ENCODE results near the gene AVEN. TPM values are rescaled to one million over a fixed set of nuclear protein-coding genes. Genes with fewer than 3 reads are reported as not detected.

The AVEN gene
- polyA plus RNA-seq, 1 of the 3 experiments (the other 2 are of a cell fraction): 7.5 TPM

DNA sequence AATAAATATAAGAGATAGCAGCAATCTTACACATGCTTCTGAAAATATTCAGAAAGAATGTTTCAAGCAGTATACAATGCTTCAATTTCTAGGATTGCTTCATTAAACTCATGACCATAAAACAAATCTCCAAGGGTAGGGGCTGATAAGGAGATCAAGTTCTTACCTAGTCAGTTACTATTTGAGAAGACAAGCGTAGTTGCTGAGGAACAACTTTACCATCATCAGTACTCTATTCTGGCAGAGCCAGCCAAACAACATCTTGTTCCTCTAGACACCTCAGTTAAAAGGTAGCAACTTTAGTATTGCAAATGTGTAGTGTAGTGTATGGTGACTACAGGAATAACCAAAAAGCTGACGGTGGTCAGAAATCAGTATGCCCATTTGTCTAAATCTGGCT lies 156.1 kb downstream of the AVEN start (continued):
- TF ChIP-seq, protein P1, sequence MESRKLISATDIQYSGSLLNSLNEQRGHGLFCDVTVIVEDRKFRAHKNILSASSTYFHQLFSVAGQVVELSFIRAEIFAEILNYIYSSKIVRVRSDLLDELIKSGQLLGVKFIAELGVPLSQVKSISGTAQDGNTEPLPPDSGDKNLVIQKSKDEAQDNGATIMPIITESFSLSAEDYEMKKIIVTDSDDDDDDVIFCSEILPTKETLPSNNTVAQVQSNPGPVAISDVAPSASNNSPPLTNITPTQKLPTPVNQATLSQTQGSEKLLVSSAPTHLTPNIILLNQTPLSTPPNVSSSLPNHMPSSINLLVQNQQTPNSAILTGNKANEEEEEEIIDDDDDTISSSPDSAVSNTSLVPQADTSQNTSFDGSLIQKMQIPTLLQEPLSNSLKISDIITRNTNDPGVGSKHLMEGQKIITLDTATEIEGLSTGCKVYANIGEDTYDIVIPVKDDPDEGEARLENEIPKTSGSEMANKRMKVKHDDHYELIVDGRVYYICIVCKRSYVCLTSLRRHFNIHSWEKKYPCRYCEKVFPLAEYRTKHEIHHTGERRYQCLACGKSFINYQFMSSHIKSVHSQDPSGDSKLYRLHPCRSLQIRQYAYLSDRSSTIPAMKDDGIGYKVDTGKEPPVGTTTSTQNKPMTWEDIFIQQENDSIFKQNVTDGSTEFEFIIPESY (IDR thresholded peaks at IDR 0.05; ENCODE audit: borderline replicate concordance, low read depth): no peak
- TF ChIP-seq, protein P2, sequence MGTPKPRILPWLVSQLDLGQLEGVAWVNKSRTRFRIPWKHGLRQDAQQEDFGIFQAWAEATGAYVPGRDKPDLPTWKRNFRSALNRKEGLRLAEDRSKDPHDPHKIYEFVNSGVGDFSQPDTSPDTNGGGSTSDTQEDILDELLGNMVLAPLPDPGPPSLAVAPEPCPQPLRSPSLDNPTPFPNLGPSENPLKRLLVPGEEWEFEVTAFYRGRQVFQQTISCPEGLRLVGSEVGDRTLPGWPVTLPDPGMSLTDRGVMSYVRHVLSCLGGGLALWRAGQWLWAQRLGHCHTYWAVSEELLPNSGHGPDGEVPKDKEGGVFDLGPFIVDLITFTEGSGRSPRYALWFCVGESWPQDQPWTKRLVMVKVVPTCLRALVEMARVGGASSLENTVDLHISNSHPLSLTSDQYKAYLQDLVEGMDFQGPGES (IDR thresholded peaks at IDR 0.05; ENCODE audit: low read depth, low read length): no peak
- TF ChIP-seq RAD21 (IDR thresholded peaks at IDR 0.05; ENCODE audit: low read length) (no peak), NRF1 (IDR thresholded peaks at IDR 0.05; ENCODE audit: low read depth, low read length) (no peak), FOSL2 (IDR thresholded peaks at IDR 0.05; ENCODE audit: borderline replicate concordance, low read depth) (no peak), CHD2 (IDR thresholded peaks at IDR 0.05; ENCODE audit: low read length, partially characterized antibody) (no peak), RXRA (IDR thresholded peaks at IDR 0.05; ENCODE audit: borderline replicate concordance, low read depth) (no peak), YY1 (IDR thresholded peaks at IDR 0.05; ENCODE audit: low read depth) (no peak), RCOR1 (IDR thresholded peaks at IDR 0.05; ENCODE audit: low read length) (no peak), FOXJ3 (CRISPR knock-in tag; IDR thresholded peaks at IDR 0.05) (no peak), MXI1 (IDR thresholded peaks at IDR 0.05; ENCODE audit: low read depth, low read length) (no peak), SMC3 (IDR thresholded peaks at IDR 0.05; ENCODE audit: low read depth, low read length) (no peak), GATA2 (CRISPR knock-in tag; IDR thresholded peaks at IDR 0.05) (no peak)
- TF ChIP-seq, protein P3, sequence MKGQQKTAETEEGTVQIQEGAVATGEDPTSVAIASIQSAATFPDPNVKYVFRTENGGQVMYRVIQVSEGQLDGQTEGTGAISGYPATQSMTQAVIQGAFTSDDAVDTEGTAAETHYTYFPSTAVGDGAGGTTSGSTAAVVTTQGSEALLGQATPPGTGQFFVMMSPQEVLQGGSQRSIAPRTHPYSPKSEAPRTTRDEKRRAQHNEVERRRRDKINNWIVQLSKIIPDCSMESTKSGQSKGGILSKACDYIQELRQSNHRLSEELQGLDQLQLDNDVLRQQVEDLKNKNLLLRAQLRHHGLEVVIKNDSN (IDR thresholded peaks at IDR 0.05; ENCODE audit: borderline replicate concordance, low read depth): no peak
- TF ChIP-seq, protein P4, sequence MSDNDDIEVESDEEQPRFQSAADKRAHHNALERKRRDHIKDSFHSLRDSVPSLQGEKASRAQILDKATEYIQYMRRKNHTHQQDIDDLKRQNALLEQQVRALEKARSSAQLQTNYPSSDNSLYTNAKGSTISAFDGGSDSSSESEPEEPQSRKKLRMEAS (IDR thresholded peaks at IDR 0.05; ENCODE audit: low read depth): no peak
- TF ChIP-seq, protein P5, sequence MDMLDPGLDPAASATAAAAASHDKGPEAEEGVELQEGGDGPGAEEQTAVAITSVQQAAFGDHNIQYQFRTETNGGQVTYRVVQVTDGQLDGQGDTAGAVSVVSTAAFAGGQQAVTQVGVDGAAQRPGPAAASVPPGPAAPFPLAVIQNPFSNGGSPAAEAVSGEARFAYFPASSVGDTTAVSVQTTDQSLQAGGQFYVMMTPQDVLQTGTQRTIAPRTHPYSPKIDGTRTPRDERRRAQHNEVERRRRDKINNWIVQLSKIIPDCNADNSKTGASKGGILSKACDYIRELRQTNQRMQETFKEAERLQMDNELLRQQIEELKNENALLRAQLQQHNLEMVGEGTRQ (IDR thresholded peaks at IDR 0.05; ENCODE audit: borderline replicate concordance, low read depth, low read length): no peak

DNA sequence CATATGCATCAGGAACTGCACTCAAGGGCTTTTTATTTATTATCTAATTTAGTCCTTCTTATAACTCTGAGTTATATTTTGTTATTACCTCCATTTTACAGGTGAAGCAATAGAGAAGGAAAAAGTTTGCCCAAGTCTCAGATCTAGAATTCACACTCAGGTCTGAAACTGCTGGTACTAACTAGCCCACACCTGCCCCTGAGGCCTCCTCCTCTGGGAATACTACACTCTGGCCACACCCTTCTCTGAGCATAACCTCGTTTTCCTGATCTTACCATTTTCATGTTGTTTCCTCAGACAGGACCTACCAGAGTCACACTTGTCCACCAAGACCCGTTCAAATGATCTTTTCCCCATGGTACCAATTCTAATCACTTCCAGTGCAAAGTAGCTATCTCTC lies 164.8 kb downstream of the AVEN start:
- no peaks in the 10 kb centered on the region for H3K27me3 ChIP-seq (ENCODE audit: insufficient read depth)
- CTCF ChIA-PET: no interaction called here
- TF ChIP-seq ELF1 (IDR thresholded peaks at IDR 0.05) (no peak), TAF1 (IDR thresholded peaks at IDR 0.05; ENCODE audit: borderline replicate concordance, low read depth, low read length) (no peak), TEAD4 (IDR thresholded peaks at IDR 0.05; ENCODE audit: borderline replicate concordance, insufficient read depth) (no peak), GABPA (IDR thresholded peaks at IDR 0.05; ENCODE audit: low read depth) (no peak), FOXM1 (IDR thresholded peaks at IDR 0.05; ENCODE audit: low read depth) (no peak), RXRA (IDR thresholded peaks at IDR 0.05; ENCODE audit: borderline replicate concordance, low read depth) (no peak), YY1 (IDR thresholded peaks at IDR 0.05; ENCODE audit: low read depth) (no peak)
- TF ChIP-seq, protein P6, sequence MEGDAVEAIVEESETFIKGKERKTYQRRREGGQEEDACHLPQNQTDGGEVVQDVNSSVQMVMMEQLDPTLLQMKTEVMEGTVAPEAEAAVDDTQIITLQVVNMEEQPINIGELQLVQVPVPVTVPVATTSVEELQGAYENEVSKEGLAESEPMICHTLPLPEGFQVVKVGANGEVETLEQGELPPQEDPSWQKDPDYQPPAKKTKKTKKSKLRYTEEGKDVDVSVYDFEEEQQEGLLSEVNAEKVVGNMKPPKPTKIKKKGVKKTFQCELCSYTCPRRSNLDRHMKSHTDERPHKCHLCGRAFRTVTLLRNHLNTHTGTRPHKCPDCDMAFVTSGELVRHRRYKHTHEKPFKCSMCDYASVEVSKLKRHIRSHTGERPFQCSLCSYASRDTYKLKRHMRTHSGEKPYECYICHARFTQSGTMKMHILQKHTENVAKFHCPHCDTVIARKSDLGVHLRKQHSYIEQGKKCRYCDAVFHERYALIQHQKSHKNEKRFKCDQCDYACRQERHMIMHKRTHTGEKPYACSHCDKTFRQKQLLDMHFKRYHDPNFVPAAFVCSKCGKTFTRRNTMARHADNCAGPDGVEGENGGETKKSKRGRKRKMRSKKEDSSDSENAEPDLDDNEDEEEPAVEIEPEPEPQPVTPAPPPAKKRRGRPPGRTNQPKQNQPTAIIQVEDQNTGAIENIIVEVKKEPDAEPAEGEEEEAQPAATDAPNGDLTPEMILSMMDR (IDR thresholded peaks at IDR 0.05): no peak
- TF ChIP-seq, protein P5 (IDR thresholded peaks at IDR 0.05; ENCODE audit: borderline replicate concordance, low read depth, low read length): no peak
- TF ChIP-seq, protein P3 (IDR thresholded peaks at IDR 0.05; ENCODE audit: borderline replicate concordance, low read depth): no peak

More for the DNA sequence above, 164.8 kb downstream of the AVEN start:
- H3K9ac ChIP-seq: no peak overlapping the region
- no peak overlapping the region for H3K4me3 ChIP-seq (ENCODE audit: low read depth in 2 of 2, low read length in 1 of 2)
- DNase-seq: no peak
- no peaks in the 10 kb centered on the region for H3K9me3 ChIP-seq
- H3K4me1 ChIP-seq (ENCODE audit: control insufficient read depth in 1 of 2, insufficient read depth in 2 of 2, low read depth in 1 of 2, low read length in 1 of 2): peaks cover 0 to 9% of the 10 kb centered on the region in 2 experiments; a peak in 1 of 4 replicates
- H2AFZ ChIP-seq (ENCODE audit: low read depth): no peak overlapping the region
- H3F3A ChIP-seq (replicated peaks; ENCODE audit: insufficient read depth): no peaks in the 10 kb centered on the region
- no peaks in the 10 kb centered on the region for H4K20me1 ChIP-seq (ENCODE audit: insufficient read depth)
- no peak overlapping the region for H3K4me2 ChIP-seq
- POLR2A ChIA-PET: no interaction called here
- H3K9me2 ChIP-seq: peaks cover 6% of the 10 kb centered on the region; the same call in 1 of the 2 replicates
- H3K79me2 ChIP-seq (ENCODE audit: insufficient read depth): no peaks in the 10 kb centered on the region
- WGBS (ENCODE audit: low lambda C conversion rate): 86% methylated on average over 2 of the region's 2 CpGs
- peaks cover 0 to 2% of the 10 kb centered on the region in 2 experiments for H3K36me3 ChIP-seq (replicated peaks in 1 of 2; ENCODE audit: control insufficient read depth in 1 of 2, insufficient read depth in 2 of 2, low read length in 1 of 2)
- H3K27ac ChIP-seq (ENCODE audit: low read depth in 2 of 2, low read length in 1 of 2): no peak overlapping the region
